GM23338 (cell line): ENCODE measurements around the gene CD82. TPM values are rescaled to one million over a fixed set of nuclear protein-coding genes. Genes with fewer than 3 reads are reported as not detected.

Experiments used
- ATAC-seq: fragments of 200-7000 bp; cut with Tn5 transposase; 3 replicates; pipeline ENCODE4 v1.9.1; 2020
- DNase-seq: peaks from one replicate; pipeline ENCODE4 v3.0.0-alpha.2; 2015; ENCODE audit warnings: low spot score
- H2AFZ ChIP-seq: fragments of 200-600 bp; sonication (generic); 2 replicates; pipeline ENCODE4 v1.8.0; 2016; ENCODE audit warnings: antibody characterized with exemption, mild to moderate bottlenecking, moderate library complexity
- H3F3A ChIP-seq: fragments of 200-600 bp; sonication (generic); replicated peaks from 2 replicates; pipeline ENCODE4 v1.8.0; 2017; ENCODE audit warnings: antibody characterized with exemption, mixed run types, low read depth
- H3K27ac ChIP-seq: fragments of 200-600 bp; sonication (generic); 2 replicates; pipeline ENCODE4 v1.6.1; 2016; ENCODE audit warnings: low read depth
- H3K27me3 ChIP-seq: fragments of 200-600 bp; sonication (generic); 2 replicates; pipeline ENCODE4 v1.8.0; 2016; ENCODE audit warnings: mild to moderate bottlenecking, mixed run types, moderate library complexity; ENCODE audit not compliant: insufficient read depth
- H3K36me3 ChIP-seq: fragments of 200-600 bp; sonication (generic); 2 replicates; pipeline ENCODE4 v1.8.0; 2016; ENCODE audit warnings: mild to moderate bottlenecking; ENCODE audit not compliant: insufficient read depth
- H3K4me1 ChIP-seq: fragments of 200-600 bp; sonication (generic); 2 replicates; pipeline ENCODE4 v1.8.0; 2016; ENCODE audit warnings: mild to moderate bottlenecking, moderate library complexity; ENCODE audit not compliant: insufficient read depth
- H3K4me2 ChIP-seq: fragments of 200-600 bp; sonication (generic); 2 replicates; pipeline ENCODE4 v1.7.1; 2017; ENCODE audit warnings: mixed run types
- H3K4me3 ChIP-seq: fragments of 200-600 bp; sonication (generic); 2 replicates; pipeline ENCODE4 v1.6.1; 2016; ENCODE audit warnings: mixed run types
- H3K79me2 ChIP-seq: fragments of 200-600 bp; sonication (generic); replicated peaks from 2 replicates; pipeline ENCODE4 v1.8.0; 2017; ENCODE audit warnings: mild to moderate bottlenecking; ENCODE audit not compliant: insufficient read depth
- H3K9me2 ChIP-seq: fragments of 200-600 bp; sonication (generic); 2 replicates; pipeline ENCODE4 v1.8.0; 2017; ENCODE audit not compliant: insufficient read depth
- H4K20me1 ChIP-seq: fragments of 200-600 bp; sonication (generic); replicated peaks from 2 replicates; pipeline ENCODE4 v1.8.0; 2017; ENCODE audit warnings: mild to moderate bottlenecking; ENCODE audit not compliant: insufficient read depth
- H3K27ac Mint-ChIP-seq: 2 replicates; pipeline ENCODE4 v1.8.0; 2020; ENCODE audit warnings: inconsistent platforms, mild to moderate bottlenecking, moderate library complexity, mixed read lengths
- H3K27me3 Mint-ChIP-seq: 3 replicates; pipeline ENCODE4 v1.8.0; 2022; ENCODE audit warnings: low read depth, mild to moderate bottlenecking, moderate library complexity, mixed read lengths, inconsistent platforms; ENCODE audit not compliant: insufficient read depth, poor library complexity
- H3K36me3 Mint-ChIP-seq: 3 replicates; pipeline ENCODE4 v1.8.0; 2021; ENCODE audit warnings: low read depth, mild to moderate bottlenecking, inconsistent platforms, moderate library complexity, mixed read lengths
- H3K4me1 Mint-ChIP-seq: 3 replicates; pipeline ENCODE4 v1.8.0; 2020; ENCODE audit warnings: mild to moderate bottlenecking, inconsistent platforms, mixed read lengths
- H3K4me3 Mint-ChIP-seq: 3 replicates; pipeline ENCODE4 v1.8.0; 2021; ENCODE audit warnings: moderate library complexity, mild to moderate bottlenecking, inconsistent platforms, mixed read lengths
- H3K9me3 Mint-ChIP-seq: 3 replicates; pipeline ENCODE4 v1.8.0; 2020; ENCODE audit warnings: moderate library complexity, mild to moderate bottlenecking, inconsistent platforms, mixed read lengths
- CREB1 ChIP-seq: fragments of 250-450 bp; sonication (Bioruptor Pico); IDR thresholded peaks from 2 replicates; pipeline ENCODE4 v1.5.0; 2020; ENCODE audit warnings: low read depth, mild to moderate bottlenecking, moderate library complexity
- ETS1 ChIP-seq: IDR thresholded peaks from 2 replicates; pipeline ENCODE4 v1.6.1; 2016; ENCODE audit warnings: antibody characterized with exemption
- EZH2 ChIP-seq: fragments of 200-600 bp; sonication (generic); IDR thresholded peaks from one replicate; pipeline ENCODE4 v1.8.0; 2017; ENCODE audit warnings: antibody characterized with exemption, mild to moderate bottlenecking, low read depth; ENCODE audit not compliant: unreplicated experiment
- EZH2phosphoT487 ChIP-seq: fragments of 200-600 bp; sonication (generic); IDR thresholded peaks from one replicate; pipeline ENCODE4 v1.8.1; 2018; ENCODE audit warnings: antibody characterized with exemption; ENCODE audit not compliant: unreplicated experiment
- JUNB ChIP-seq: IDR thresholded peaks from one replicate; pipeline ENCODE4 v1.6.1; 2016; ENCODE audit warnings: antibody characterized with exemption; ENCODE audit not compliant: unreplicated experiment
- NANOG ChIP-seq: IDR thresholded peaks from 2 replicates; pipeline ENCODE4 v1.6.1; 2016; ENCODE audit warnings: antibody characterized with exemption, borderline replicate concordance
- POLR2AphosphoS5 ChIP-seq: IDR thresholded peaks from 2 replicates; pipeline ENCODE4 v1.6.1; 2016; ENCODE audit warnings: antibody characterized with exemption, low read depth
- STAT1 ChIP-seq: IDR thresholded peaks from one replicate; pipeline ENCODE4 v1.6.1; 2016; ENCODE audit warnings: antibody characterized with exemption; ENCODE audit not compliant: unreplicated experiment
- ZNF114 ChIP-seq: fragments of 250-450 bp; sonication (Bioruptor Pico); IDR thresholded peaks from 2 replicates; pipeline ENCODE4 v1.5.0; 2020; ENCODE audit warnings: mild to moderate bottlenecking, moderate library complexity
- ZNF331 ChIP-seq: fragments of 250-450 bp; sonication (Bioruptor Pico); IDR thresholded peaks from 2 replicates; pipeline ENCODE4 v1.5.0; 2020; ENCODE audit warnings: low read depth, mild to moderate bottlenecking, moderate library complexity
- ZNF462 ChIP-seq: fragments of 250-450 bp; sonication (Bioruptor Pico); IDR thresholded peaks from 2 replicates; pipeline ENCODE4 v1.5.0; 2020; ENCODE audit warnings: mild to moderate bottlenecking, moderate library complexity
- polyA plus RNA-seq: library from polyadenylated mRNA; unstranded; fragments of >200 nt; fragmentation: Nextera tagmentation; extraction: Ambion mirVana; gene quantifications from 2 replicates; pipeline ENCODE4 v1.2.1, GENCODE V29; 2016
- total RNA-seq: library from RNA; depleted of rRNA; stranded (reverse); fragments of >200 nt; shearing (Covaris generic); gene quantifications from 2 replicates; pipeline ENCODE4 v1.2.3, GENCODE V29; 2014
- TF ChIP-seq, protein P1 (sequence below): IDR thresholded peaks from one replicate; pipeline ENCODE4 v1.6.1; 2018; ENCODE audit warnings: antibody characterized with exemption; ENCODE audit not compliant: unreplicated experiment
- TF ChIP-seq, protein P2 (sequence below), 2 experiments: fragments of 200-600 bp in 1 of 2; sonication (generic) in 1 of 2; conservative IDR thresholded peaks; 2 replicates each; pipeline versions ENCODE4 v1.5.1 to v1.6.1; 2016 to 2017; ENCODE audit warnings: antibody characterized with exemption in 2 of 2, low read depth in 2 of 2, mild to moderate bottlenecking in 2 of 2, moderate library complexity in 1 of 2

The CD82 gene
- total and polyA plus RNA-seq, 2 experiments from 2014 or later = 4.4 to 4.9 TPM

DNA sequence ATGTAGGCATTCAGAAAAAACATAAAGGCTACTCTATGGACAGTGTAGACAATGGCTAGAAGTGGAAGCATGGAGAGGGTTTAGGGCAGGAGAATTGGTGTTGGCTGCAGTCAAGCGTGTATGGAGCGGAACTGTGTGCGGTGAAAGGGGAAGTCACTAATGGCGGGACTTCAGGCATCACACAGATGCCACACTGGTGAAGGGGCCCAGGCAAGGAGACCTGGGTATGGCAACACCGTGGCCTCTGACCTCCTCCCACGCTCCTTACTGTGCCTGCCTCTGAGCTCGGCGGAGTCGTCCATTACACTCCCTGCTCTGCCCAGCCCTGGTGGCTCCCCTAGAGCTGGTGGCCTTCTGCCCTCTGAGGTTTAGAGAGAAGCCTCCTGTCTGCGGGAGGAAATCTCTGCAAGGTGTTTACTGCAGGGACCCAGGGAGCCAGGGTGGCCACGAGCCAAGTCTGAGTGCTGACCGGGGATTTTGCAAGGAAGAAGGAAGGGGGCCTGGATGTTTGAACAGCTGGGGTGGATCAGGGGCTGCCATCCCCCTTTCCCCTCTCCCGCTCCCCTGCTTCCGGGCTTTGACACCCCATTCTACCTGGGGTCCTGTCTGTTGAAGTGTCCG lies 86.2 kb downstream of the CD82 start:
- H3K4me1 ChIP-seq = no peaks in the 10 kb centered on the region
- ATAC-seq (no peak), DNase-seq (no peak)
- no peaks in the 10 kb centered on the region for H3K79me2 ChIP-seq
- TF ChIP-seq EZH2 (no peak), STAT1 (no peak), ZNF462 (CRISPR knock-in tag) (no peak), ZNF114 (CRISPR knock-in tag) (no peak), ZNF331 (CRISPR knock-in tag) (no peak), ETS1 (no peak), EZH2phosphoT487 (no peak), NANOG (no peak), JUNB (no peak), CREB1 (CRISPR knock-in tag) (no peak), POLR2AphosphoS5 (no peak)
- TF ChIP-seq, protein P1, sequence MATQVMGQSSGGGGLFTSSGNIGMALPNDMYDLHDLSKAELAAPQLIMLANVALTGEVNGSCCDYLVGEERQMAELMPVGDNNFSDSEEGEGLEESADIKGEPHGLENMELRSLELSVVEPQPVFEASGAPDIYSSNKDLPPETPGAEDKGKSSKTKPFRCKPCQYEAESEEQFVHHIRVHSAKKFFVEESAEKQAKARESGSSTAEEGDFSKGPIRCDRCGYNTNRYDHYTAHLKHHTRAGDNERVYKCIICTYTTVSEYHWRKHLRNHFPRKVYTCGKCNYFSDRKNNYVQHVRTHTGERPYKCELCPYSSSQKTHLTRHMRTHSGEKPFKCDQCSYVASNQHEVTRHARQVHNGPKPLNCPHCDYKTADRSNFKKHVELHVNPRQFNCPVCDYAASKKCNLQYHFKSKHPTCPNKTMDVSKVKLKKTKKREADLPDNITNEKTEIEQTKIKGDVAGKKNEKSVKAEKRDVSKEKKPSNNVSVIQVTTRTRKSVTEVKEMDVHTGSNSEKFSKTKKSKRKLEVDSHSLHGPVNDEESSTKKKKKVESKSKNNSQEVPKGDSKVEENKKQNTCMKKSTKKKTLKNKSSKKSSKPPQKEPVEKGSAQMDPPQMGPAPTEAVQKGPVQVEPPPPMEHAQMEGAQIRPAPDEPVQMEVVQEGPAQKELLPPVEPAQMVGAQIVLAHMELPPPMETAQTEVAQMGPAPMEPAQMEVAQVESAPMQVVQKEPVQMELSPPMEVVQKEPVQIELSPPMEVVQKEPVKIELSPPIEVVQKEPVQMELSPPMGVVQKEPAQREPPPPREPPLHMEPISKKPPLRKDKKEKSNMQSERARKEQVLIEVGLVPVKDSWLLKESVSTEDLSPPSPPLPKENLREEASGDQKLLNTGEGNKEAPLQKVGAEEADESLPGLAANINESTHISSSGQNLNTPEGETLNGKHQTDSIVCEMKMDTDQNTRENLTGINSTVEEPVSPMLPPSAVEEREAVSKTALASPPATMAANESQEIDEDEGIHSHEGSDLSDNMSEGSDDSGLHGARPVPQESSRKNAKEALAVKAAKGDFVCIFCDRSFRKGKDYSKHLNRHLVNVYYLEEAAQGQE = no peak
- TF ChIP-seq, protein P2, sequence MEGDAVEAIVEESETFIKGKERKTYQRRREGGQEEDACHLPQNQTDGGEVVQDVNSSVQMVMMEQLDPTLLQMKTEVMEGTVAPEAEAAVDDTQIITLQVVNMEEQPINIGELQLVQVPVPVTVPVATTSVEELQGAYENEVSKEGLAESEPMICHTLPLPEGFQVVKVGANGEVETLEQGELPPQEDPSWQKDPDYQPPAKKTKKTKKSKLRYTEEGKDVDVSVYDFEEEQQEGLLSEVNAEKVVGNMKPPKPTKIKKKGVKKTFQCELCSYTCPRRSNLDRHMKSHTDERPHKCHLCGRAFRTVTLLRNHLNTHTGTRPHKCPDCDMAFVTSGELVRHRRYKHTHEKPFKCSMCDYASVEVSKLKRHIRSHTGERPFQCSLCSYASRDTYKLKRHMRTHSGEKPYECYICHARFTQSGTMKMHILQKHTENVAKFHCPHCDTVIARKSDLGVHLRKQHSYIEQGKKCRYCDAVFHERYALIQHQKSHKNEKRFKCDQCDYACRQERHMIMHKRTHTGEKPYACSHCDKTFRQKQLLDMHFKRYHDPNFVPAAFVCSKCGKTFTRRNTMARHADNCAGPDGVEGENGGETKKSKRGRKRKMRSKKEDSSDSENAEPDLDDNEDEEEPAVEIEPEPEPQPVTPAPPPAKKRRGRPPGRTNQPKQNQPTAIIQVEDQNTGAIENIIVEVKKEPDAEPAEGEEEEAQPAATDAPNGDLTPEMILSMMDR (conservative IDR thresholded peaks at IDR 0.05; ENCODE audit: low read depth in 2 of 2) = no peak
- Mint-ChIP-seq H3K27me3 (peaks cover 2% of the 10 kb centered on the region), H3K27ac (no peak overlapping the region), H3K9me3 (no peaks in the 10 kb centered on the region), H3K36me3 (no peaks in the 10 kb centered on the region), H3K4me1 (no peaks in the 10 kb centered on the region), H3K4me3 (no peak overlapping the region)
- H2AFZ ChIP-seq = no peak overlapping the region
- no peak overlapping the region for H3K4me2 ChIP-seq
- no peaks in the 10 kb centered on the region for H3K9me2 ChIP-seq
- no peaks in the 10 kb centered on the region for H3F3A ChIP-seq
- H3K27me3 ChIP-seq = no peaks in the 10 kb centered on the region
- H3K4me3 ChIP-seq = no peak overlapping the region
- H3K36me3 ChIP-seq = no peaks in the 10 kb centered on the region
- no peak overlapping the region for H3K27ac ChIP-seq
- no peaks in the 10 kb centered on the region for H4K20me1 ChIP-seq
